DMS53 treated with DMSO at 0.1 percent for 48 hours (cell line): ENCODE data around the gene KCNN4.

Source experiments
- DNase-seq: peaks from one replicate; lab custom pipeline; 2025; ENCODE audit not compliant: unreplicated experiment; lab: John Stamatoyannopoulos, UW

The KCNN4 gene

DNA sequence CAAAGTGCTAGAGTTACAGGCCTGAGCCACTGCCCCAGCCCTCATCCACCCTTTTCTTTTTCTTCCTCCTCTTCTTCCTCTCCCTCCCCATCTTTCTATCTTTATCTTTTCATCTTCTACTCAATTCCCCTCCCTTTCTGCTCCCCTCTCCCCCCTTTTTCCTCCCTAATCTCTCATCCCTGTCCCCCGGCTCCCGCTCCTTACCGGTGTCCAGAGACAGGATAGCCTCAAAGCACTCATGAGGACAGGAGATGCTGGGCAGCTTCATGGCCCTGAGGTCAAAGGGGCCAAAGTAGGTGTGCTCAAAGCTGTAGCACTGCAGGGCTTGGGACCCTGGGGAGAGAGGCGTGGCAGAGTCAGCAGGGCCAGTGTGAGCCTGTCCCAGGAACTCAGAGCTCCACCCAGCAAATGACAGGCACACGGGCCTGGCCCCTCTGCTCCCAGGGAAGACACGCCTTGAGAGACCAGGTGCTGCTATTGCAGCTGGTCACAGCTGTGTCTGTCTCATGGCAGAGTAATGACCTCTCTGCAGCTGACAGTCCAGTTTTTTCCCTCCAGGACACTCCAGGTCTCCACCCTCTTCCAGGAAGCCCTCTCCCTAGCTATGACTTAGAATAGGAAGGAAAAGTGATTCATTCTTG lies 18.8 kb upstream of the KCNN4 start:
- DNase-seq: peak; percentile 35

DNA sequence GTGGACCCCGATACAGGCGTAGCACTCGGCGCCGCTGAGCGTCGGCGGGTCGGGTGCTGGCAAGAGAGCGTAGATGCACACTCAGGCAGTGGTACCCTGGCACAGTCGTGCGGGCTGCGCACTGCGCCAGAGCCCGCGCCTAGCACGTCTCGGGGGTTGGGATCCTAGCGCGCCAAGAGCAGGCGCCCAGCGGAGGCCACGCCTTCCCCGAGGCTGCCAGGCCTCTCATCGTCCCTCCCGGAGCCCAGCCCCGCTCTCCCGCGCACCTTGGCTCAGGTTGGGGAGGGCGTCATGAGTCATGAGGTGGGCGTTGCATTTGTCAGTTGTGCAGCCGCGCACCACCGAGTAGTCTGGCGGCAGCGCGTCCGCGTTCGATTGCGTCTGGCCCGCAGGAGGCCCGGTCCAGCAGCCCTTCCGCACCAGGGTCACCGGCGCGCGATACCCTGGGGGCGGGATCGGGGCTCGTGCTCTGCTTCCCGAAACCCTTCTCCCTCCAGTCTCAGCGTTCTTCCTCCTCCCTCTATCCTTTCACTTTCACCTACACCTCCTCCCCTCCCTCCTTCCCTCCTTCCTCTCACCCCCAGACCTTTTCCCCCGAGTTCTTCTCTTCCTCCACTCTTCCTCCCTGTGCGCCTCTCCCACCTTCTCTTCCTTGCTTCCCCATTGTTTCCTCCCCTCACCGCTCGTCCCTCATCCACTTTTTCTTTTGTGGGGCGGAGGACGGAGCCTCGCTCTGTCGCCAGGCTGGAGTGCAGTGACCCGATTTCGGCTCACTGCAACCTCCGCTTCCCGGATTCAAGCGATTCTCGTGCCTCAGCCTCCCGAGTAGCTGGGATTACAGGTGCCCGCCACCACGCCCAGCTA lies 18.0 kb upstream of the KCNN4 start:
- peak; percentile 52 for DNase-seq

GRCh38 chr19:43798026-43798545 lies 17.3 kb upstream of the KCNN4 start:
- no peak for DNase-seq

DNA sequence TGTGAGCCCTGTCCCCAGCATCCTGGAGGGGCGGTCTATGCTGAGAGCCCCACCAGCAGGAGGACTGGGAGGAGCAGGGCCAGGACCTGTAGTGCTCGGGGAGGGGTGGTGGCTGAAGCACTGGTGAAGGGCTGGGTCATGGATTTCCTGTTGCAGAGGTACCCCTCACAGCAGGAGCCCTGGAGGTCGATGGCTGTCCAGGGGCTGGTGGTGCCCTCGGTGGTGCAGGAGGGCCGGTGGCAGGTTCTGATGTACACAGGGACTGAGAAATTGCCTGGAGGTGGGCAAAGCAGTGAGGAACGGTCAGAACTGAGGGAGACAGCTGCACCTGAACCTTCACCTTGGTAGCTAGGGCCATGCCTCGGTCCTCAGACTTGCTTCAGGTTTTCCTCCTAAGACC lies 16.8 kb upstream of the KCNN4 start:
- no peak for DNase-seq

DNA sequence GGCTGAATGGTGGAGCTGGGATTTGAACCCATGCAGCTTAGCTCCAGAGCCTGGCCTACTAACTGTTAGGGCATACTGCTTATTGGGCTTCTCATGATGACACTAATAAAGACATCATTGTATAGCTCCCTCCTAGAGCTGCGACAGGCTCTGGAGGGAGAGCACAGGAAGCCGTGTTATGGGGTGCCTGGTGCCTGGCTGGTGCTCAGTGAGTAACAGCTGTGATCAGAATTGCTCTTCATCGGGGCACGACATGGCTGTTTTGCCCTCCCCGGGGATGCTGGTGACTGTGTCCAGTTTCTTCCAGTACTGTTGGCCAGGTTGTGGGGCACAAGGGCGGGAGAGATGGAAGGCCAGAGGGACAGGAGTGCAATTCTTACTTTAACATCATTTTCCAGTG lies 16.3 kb upstream of the KCNN4 start:
- DNase-seq: no peak

- DNase-seq: no peak
These were observed 9.8 kb upstream of the KCNN4 start for GRCh38 chr19:43790587-43790986.

GRCh38 chr19:43789029-43789428 lies 8.3 kb upstream of the KCNN4 start:
- DNase-seq: no peak

- DNase-seq: no peak
These were observed 5.9 kb upstream of the KCNN4 start for GRCh38 chr19:43786665-43787064.

- peak; percentile 46 for DNase-seq
These were observed 4.4 kb upstream of the KCNN4 start for GRCh38 chr19:43784981-43785808.

DNA sequence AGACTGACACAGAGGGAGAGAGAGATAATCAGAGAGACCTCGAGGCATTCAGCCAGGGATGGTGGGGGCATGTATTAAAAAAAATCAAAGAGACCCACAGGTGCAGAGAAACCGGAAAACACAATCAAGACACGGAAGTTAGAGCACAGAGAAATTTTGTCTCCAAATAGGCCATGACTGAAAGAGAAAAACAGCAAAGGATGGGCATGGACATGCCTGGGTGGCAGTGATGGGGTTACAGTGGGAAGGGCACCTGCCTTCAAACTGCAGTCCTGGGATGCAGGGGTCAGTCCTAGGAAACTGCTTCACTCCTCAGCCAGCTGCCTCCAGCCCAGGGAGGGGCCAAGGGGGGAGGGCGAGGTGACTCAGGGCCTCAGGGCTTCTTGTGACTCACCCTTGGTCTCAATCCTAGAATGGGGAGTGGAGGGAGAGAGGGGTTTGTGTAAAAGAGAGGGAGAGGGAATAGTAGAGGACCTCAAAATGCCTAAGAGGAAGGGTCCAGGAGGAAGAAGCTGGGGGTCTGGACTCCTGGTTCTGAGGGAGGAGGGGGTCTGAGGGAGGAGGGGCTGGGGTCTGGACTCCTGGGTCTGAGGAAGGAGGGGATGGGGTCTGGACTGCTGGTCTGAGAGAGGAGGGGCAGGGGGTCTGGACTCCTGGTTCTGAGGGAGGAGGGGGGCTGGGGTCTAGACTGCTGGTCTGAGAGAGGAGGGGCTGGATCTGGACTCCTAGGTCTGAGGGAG lies 3.6 kb upstream of the KCNN4 start:
- DNase-seq: no peak

GRCh38 chr19:43783636-43784035 lies 2.9 kb upstream of the KCNN4 start:
- no peak for DNase-seq

- no peak for DNase-seq
These were observed 2.0 kb upstream of the KCNN4 start for GRCh38 chr19:43782689-43783231.

GRCh38 chr19:43782311-43782660 lies 1.5 kb upstream of the KCNN4 start:
- DNase-seq: no peak

DNA sequence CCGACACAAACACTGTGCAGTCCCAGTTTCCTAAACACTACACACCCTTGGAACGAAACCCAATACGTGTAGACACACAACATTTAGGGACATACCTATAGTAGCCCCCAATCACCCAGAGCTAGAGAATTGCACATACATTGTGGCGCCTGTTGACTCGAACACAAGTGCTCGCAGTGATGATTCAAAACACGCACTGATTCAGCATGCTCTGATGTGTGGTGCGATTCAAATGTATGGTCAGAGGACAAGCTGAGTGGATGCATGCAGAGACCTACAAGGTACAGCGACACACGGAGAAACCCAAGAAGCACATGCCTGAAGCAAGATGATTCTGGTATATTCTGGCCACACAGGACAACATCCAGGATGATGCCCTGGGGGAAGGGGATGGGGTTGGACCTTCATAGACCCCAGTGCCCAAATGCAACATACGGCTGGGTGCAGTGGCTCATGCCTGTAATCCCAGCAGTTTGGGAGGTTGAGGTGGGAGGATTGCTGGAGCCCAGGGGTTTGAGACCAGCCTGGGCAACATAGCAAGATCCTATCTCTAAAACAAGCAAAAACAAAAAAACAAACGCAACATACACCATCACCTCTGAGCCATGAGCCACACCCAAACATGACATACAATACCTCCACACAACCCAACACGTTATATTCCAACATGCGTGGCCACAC lies 997 bp upstream of the KCNN4 start:
- no peak for DNase-seq

DNA sequence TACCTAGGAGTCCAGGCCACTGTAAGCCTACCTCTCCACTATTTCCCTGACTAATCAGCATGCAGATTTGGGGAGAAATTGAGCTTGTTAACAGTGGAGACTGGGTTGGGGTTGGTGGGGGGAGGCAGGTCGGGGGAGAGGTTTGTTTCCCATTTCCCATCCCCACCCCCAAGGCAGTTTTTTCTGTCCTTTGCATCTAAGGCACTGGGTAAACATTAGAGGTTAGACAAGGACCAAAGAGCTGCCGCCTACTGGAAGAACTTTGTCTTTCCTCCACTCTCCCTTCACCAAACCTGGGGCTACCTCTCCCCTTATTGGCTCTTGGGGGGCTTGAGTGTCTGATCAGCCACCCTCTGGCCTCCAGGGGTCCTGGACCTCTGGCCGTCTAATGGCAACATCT lies 953 bp downstream of the KCNN4 start:
- no peak for DNase-seq

DNA sequence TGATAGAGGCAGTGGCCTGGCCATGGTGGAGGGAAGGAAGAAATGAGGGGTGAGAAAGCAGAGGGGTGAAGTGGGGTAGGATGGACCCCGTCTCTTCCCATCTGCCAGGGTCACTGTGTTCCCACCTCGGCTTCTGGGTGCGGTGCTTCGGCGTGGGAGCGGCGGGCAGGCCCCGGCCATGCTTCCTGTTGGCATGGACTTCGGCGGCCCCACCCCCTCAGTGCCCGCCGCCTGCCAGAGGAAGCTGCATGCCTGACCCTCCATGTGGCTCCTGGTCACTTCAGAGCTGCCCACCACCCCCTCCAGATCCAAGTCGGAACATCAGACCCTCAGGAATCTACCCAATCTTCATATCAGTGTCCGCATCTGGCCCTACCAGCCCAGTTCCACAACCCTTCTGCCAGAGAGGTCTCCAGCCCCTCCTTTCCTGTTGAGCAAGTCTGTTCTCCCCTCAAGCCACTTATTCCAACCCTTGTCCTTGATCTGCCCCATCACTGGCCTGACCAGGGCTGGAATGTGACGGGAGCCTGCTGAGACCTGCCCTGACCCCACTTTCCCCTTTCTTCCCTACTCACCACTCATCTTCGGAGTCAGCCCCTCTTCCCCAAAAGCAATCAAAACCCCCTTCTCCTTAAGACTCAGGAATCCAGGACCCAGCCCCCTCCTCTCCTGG lies 1.5 kb downstream of the KCNN4 start:
- DNase-seq: no peak

DNA sequence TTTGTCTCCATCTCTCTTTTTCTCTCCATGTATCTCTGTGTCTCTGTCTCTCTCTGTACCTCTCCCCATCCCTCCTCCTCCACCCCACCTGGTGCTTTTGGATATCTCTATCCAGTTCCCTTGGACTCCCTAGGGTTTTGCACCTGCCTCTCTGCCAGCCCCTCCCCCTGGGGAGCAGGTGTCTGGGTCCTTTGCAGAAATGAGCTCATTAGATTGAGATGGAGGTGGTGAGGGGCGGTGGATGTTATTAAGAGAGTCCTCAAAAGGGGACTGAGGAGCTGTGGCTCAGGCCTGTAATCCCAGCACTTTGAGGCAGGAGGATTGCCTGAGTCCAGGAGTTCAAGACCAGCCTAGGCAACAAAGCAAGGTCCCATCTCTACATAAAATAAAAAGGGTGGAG lies 2.1 kb downstream of the KCNN4 start:
- no peak for DNase-seq

DNA sequence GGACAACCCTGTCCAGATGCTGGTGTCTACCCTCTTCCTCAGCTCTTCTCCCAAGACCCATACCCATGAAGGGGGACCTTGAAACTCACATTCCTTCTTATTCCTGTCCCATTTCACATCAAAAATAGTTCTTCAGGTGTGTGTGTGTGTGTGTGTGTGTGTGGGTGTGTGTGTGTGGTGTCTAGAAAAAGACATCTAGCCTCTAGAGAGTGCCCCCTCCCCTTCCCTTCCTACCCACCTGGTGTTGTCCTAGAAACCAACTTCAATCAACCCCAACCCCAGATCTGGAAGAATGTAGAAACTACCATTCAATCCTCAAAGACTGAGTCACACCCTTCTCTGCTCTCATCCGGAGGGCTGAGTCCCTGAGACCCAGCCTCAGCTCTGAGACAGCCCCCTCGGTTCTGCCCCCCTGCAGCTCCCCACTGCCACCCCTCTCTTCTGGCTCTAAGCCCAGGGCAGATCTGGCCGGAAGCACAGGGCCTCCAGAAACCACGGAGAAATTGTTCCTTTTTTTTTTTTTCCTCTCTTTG lies 3.5 kb downstream of the KCNN4 start:
- no peak for DNase-seq

GRCh38 chr19:43776286-43776685 lies 4.5 kb downstream of the KCNN4 start:
- DNase-seq: no peak
